Neural progenitor cell (in vitro differentiated cells): ENCODE measurements around the gene ERC2. TPM values are rescaled to one million over a fixed set of nuclear protein-coding genes. Genes with fewer than 3 reads are reported as not detected.

Experiments
- DNase-seq: peaks from one replicate; pipeline ENCODE4 v3.0.0-alpha.2; 2016; ENCODE audit warnings: low spot score
- H2AFZ ChIP-seq: fragments of 200-600 bp; sonication (generic); replicated peaks from 2 replicates; pipeline ENCODE4 v1.6.1; 2016; ENCODE audit warnings: antibody characterized with exemption
- H3F3A ChIP-seq: fragments of 200-600 bp; sonication (generic); 2 replicates; pipeline ENCODE4 v1.6.1; 2016; ENCODE audit warnings: antibody characterized with exemption, low read depth
- H3K27ac ChIP-seq: fragments of 200-600 bp; sonication (generic); 2 replicates; pipeline ENCODE4 v1.5.1; 2016; ENCODE audit warnings: mild to moderate bottlenecking
- H3K27me3 ChIP-seq: fragments of 200-600 bp; sonication (generic); 2 replicates; pipeline ENCODE4 v1.6.1; 2016; ENCODE audit warnings: mild to moderate bottlenecking, moderate library complexity
- H3K36me3 ChIP-seq: fragments of 200-600 bp; sonication (generic); 2 replicates; pipeline ENCODE4 v1.5.1; 2016
- H3K4me1 ChIP-seq: fragments of 200-600 bp; sonication (generic); 2 replicates; pipeline ENCODE4 v1.6.1; 2016; ENCODE audit warnings: mixed run types
- H3K4me2 ChIP-seq: fragments of 200-600 bp; sonication (generic); 2 replicates; pipeline ENCODE4 v1.6.1; 2016
- H3K4me3 ChIP-seq: fragments of 200-600 bp; sonication (generic); 2 replicates; pipeline ENCODE4 v1.5.1; 2016
- H3K79me2 ChIP-seq: fragments of 200-600 bp; sonication (generic); 2 replicates; pipeline ENCODE4 v1.6.1; 2016; ENCODE audit warnings: low read depth
- H3K9ac ChIP-seq: fragments of 200-600 bp; sonication (generic); 2 replicates; pipeline ENCODE4 v1.6.1; 2016
- H3K9me3 ChIP-seq: fragments of 200-600 bp; sonication (generic); 2 replicates; pipeline ENCODE4 v1.5.1; 2016; ENCODE audit warnings: low read depth
- H4K20me1 ChIP-seq: fragments of 200-600 bp; sonication (generic); 2 replicates; pipeline ENCODE4 v1.6.1; 2016; ENCODE audit warnings: low read depth
- H3K27ac Mint-ChIP-seq: 3 replicates; pipeline ENCODE4 v1.8.0; 2021; ENCODE audit warnings: mixed read lengths
- H3K27me3 Mint-ChIP-seq: 2 replicates; pipeline ENCODE4 v1.8.0; 2022; ENCODE audit warnings: low read depth, mild to moderate bottlenecking, inconsistent platforms, moderate library complexity, mixed read lengths; ENCODE audit not compliant: insufficient read depth
- H3K36me3 Mint-ChIP-seq: 3 replicates; pipeline ENCODE4 v1.8.0; 2021; ENCODE audit warnings: mixed read lengths
- H3K4me1 Mint-ChIP-seq: 3 replicates; pipeline ENCODE4 v1.8.0; 2021; ENCODE audit warnings: mixed read lengths
- H3K4me3 Mint-ChIP-seq: 3 replicates; pipeline ENCODE4 v1.8.0; 2021; ENCODE audit warnings: mild to moderate bottlenecking, moderate library complexity, mixed read lengths
- H3K9me3 Mint-ChIP-seq: 3 replicates; pipeline ENCODE4 v1.8.0; 2020; ENCODE audit warnings: mixed read lengths
- EZH2 ChIP-seq: fragments of 200-600 bp; sonication (generic); IDR thresholded peaks from 2 replicates; pipeline ENCODE4 v1.6.1; 2017; ENCODE audit warnings: antibody characterized with exemption, mild to moderate bottlenecking, moderate library complexity
- EZH2phosphoT487 ChIP-seq: fragments of 200-600 bp; sonication (generic); IDR thresholded peaks from 2 replicates; pipeline ENCODE4 v1.6.1; 2017; ENCODE audit warnings: antibody characterized with exemption
- total RNA-seq: library from RNA; depleted of rRNA; stranded (reverse); fragments of >200 nt; gene quantifications from 2 replicates; pipeline ENCODE4 v1.2.3, GENCODE V29; 2015; ENCODE audit warnings: low replicate concordance
- TF ChIP-seq, protein P1 (sequence below): fragments of 200-600 bp; sonication (generic); IDR thresholded peaks from 2 replicates; pipeline ENCODE4 v1.5.1; 2017; ENCODE audit warnings: antibody characterized with exemption, mild to moderate bottlenecking

ERC2 gene
- total RNA-seq, 1 donor from 2014 or later = 24.8 TPM

DNA sequence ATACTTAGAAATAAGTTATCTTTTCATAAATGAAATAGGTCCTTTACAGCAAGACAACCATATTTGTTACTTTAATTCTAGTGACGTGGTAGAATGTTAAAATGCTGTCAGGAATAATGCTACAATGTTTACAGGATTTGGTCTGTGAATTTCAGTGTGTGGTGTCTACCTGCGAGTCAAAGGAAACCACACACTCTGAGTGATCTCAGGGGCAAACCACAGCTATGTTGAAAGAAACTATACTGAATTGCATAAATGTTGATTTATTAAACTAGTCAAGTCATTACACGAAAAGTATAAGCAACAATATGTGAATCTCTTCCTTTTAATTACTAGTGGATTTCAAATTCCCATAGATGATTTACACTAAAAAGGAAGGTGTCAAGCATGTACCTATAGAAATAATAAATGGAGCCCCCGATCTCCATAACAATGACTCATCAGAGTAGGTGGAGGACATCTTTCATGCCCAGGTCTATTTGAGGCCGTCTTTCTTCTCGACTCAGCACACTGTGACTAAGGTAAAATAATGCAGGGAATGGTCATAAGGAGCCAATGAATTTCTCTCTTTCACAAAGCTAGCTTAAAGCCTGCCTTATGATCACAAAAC is 463.0 kb downstream of the ERC2 start:
- no peaks in the 10 kb centered on the region for H3K9me3 ChIP-seq
- no peaks in the 10 kb centered on the region for H3K9me3 Mint-ChIP-seq
- no peaks in the 10 kb centered on the region for H3K79me2 ChIP-seq
- no peak overlapping the region for H3K27ac Mint-ChIP-seq
- no peak overlapping the region for H3K9ac ChIP-seq
- H3K4me1 Mint-ChIP-seq = peaks cover 13% of the 10 kb centered on the region
- H3K36me3 Mint-ChIP-seq = peaks cover 2% of the 10 kb centered on the region
- DNase-seq = no peak
- H2AFZ ChIP-seq = no peak overlapping the region
- no peaks in the 10 kb centered on the region for H4K20me1 ChIP-seq
- no peaks in the 10 kb centered on the region for H3K36me3 ChIP-seq
- H3K4me2 ChIP-seq = no peak overlapping the region
- no peak overlapping the region for H3K4me3 Mint-ChIP-seq
- no peaks in the 10 kb centered on the region for H3K27me3 Mint-ChIP-seq
- peaks cover 13% of the 10 kb centered on the region for H3F3A ChIP-seq
- no peak overlapping the region for H3K4me3 ChIP-seq
- no peak for TF ChIP-seq EZH2phosphoT487
- TF ChIP-seq EZH2 = no peak
- TF ChIP-seq, protein P1, sequence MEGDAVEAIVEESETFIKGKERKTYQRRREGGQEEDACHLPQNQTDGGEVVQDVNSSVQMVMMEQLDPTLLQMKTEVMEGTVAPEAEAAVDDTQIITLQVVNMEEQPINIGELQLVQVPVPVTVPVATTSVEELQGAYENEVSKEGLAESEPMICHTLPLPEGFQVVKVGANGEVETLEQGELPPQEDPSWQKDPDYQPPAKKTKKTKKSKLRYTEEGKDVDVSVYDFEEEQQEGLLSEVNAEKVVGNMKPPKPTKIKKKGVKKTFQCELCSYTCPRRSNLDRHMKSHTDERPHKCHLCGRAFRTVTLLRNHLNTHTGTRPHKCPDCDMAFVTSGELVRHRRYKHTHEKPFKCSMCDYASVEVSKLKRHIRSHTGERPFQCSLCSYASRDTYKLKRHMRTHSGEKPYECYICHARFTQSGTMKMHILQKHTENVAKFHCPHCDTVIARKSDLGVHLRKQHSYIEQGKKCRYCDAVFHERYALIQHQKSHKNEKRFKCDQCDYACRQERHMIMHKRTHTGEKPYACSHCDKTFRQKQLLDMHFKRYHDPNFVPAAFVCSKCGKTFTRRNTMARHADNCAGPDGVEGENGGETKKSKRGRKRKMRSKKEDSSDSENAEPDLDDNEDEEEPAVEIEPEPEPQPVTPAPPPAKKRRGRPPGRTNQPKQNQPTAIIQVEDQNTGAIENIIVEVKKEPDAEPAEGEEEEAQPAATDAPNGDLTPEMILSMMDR = no peak
- H3K27me3 ChIP-seq = no peaks in the 10 kb centered on the region
- peaks cover 34% of the 10 kb centered on the region for H3K4me1 ChIP-seq
- H3K27ac ChIP-seq = no peak overlapping the region

DNA sequence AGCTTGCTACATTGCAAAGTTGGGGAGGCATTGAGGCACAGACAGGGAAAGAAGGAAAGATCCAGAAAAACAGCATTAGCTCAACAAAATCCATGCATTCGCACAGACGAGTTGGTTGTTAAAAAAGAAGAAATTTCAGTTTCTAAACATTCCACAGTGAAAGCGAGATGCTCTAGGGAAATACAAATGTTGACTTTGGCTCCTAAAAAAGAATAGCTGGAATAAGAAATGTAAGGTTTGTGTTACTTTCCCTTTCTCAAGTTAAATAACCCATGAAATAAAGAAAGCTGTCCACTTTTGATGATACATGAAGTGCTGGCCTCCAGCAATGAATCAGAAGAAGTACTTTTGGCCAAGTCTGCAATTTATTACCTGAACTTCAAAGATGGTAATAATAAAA is 465.1 kb downstream of the ERC2 start:
- Histone ChIP-seq H3F3A (peaks cover 13% of the 10 kb centered on the region), H3K36me3 (no peaks in the 10 kb centered on the region), H4K20me1 (no peaks in the 10 kb centered on the region), H3K27ac (no peak overlapping the region), H3K9ac (no peak overlapping the region), H3K4me1 (peaks cover 34% of the 10 kb centered on the region), H3K4me3 (no peak overlapping the region), H2AFZ (no peak overlapping the region), H3K4me2 (no peak overlapping the region), H3K9me3 (no peaks in the 10 kb centered on the region), H3K79me2 (no peaks in the 10 kb centered on the region), H3K27me3 (no peaks in the 10 kb centered on the region)
- Mint-ChIP-seq H3K27me3 (peaks cover 2% of the 10 kb centered on the region), H3K27ac (no peak overlapping the region), H3K36me3 (no peaks in the 10 kb centered on the region), H3K9me3 (no peaks in the 10 kb centered on the region), H3K4me1 (peaks cover 13% of the 10 kb centered on the region), H3K4me3 (no peak overlapping the region)
- no peak for DNase-seq
- TF ChIP-seq EZH2 = no peak
- TF ChIP-seq, protein P1 = no peak

DNA sequence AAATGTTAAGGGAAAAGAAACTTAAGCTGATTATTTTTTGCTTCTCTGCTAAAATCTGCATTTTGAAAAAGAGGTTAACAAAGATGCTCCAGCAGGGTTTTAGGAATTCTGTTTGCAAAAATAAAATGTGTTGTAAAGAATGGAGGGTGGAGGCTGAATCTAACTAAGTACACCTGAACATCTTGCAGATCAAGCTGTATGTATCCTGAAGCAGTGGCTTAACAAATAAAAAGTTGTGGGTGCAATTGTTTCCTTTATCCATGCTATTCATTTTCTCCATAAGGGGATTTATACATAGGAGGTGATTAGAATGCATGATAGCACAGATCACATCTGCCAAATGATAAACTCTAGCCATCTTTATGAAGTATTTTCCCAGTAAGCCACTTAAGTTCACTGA is 466.3 kb downstream of the ERC2 start:
- Histone ChIP-seq H3K36me3 (no peaks in the 10 kb centered on the region), H3K4me2 (peak overlapping the region; percentile 48), H3K4me1 (peaks cover 29% of the 10 kb centered on the region), H4K20me1 (no peaks in the 10 kb centered on the region), H3K27me3 (no peaks in the 10 kb centered on the region), H3K4me3 (no peak overlapping the region), H3K9ac (no peak overlapping the region), H3K9me3 (no peaks in the 10 kb centered on the region), H3F3A (peaks cover 13% of the 10 kb centered on the region), H3K27ac (peak overlapping the region; percentile 65), H2AFZ (no peak overlapping the region), H3K79me2 (no peaks in the 10 kb centered on the region)
- no peak overlapping the region for H3K27ac Mint-ChIP-seq
- H3K4me1 Mint-ChIP-seq = peaks cover 13% of the 10 kb centered on the region
- H3K9me3 Mint-ChIP-seq = no peaks in the 10 kb centered on the region
- no peaks in the 10 kb centered on the region for H3K36me3 Mint-ChIP-seq
- TF ChIP-seq EZH2 = no peak
- no peak for TF ChIP-seq EZH2phosphoT487
- TF ChIP-seq, protein P1 = no peak
- no peak for DNase-seq
- no peak overlapping the region for H3K4me3 Mint-ChIP-seq
- peaks cover 2% of the 10 kb centered on the region for H3K27me3 Mint-ChIP-seq
